Colonic mucosa (tissue), 4 donors: ENCODE results near the gene CD44. TPM values are rescaled to one million over a fixed set of nuclear protein-coding genes. Genes with fewer than 3 reads are reported as not detected.

Experiments
- DNase-seq: peaks from one replicate; pipeline ENCODE4 v3.0.0-alpha.2; 2020
- H3K27ac ChIP-seq: fragments of 200-600 bp; one replicate; pipeline ENCODE4 v1.8.0; 2021
- H3K27me3 ChIP-seq: fragments of 200-600 bp; one replicate; pipeline ENCODE4 v1.8.0; 2021
- H3K36me3 ChIP-seq: fragments of 200-600 bp; one replicate; pipeline ENCODE4 v1.8.0; 2021
- H3K4me1 ChIP-seq: fragments of 200-600 bp; one replicate; pipeline ENCODE4 v1.8.0; 2021; ENCODE audit warnings: mild to moderate bottlenecking
- H3K4me3 ChIP-seq: fragments of 200-600 bp; one replicate; pipeline ENCODE4 v1.8.0; 2021
- H3K9ac ChIP-seq, 2 donors: one replicate each; pipeline ENCODE4 v1.7.0; 2013; ENCODE audit warnings: control low read depth in 2 of 2, low read depth in 2 of 2, low read length in 2 of 2
- H3K9me3 ChIP-seq: fragments of 200-600 bp; one replicate; pipeline ENCODE4 v1.8.0; 2021
- intact Hi-C: fragments of 100-400 bp; cut with DNase I; formaldehyde crosslinking; loops from one replicate; pipeline ENCODE4 v1.14.1; 2022
- total RNA-seq, 2 donors: library from RNA; stranded (reverse); fragmentation: NEBNext Ultra II Directional in 1 of 2; extraction: Animal tissue kit (Norgen Biotek cat#: 25700) in 1 of 2; gene quantifications; one replicate each; pipeline ENCODE4 v1.2.1, GENCODE V29; 2021
- TF ChIP-seq, protein P1 (sequence below): fragments of 200-600 bp; IDR thresholded peaks from one replicate; pipeline ENCODE4 v1.8.0; 2022; ENCODE audit warnings: antibody characterized with exemption, mild to moderate bottlenecking
- donor health status: healthy.
- donor health status: DM: no; HTN: no; CAD: no.
- donor health status: DM: no; HTN: no; CAD: no.

CD44 gene
- total RNA-seq, 2 donors from 2014 or later: 152 to 171 TPM

DNA sequence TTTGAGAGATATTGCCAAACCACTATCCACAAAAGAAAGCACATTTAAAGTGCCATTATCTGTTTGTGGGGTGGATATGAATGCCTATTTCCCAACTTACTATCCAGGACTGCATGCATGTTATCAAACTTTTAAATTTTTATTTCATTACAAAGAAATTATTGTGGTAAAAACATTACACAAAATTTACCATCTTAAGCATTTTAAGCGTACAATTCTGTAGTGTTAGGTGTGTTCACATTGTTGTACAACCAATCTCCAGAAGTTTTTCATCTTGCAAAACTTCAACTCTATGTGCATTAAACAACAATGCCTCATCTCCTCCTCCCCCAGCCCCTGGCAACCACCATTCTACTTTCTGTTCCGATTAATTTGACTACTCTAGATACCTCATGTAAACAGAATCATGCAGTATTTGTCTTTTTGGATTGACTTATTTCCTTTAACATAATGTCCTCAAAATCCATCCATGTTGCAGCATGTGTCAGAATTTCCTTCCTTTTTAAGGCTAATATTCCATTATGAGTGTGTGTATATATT, 17.6 kb upstream of the CD44 start:
- Histone ChIP-seq H3K4me3 (no peak overlapping the region), H3K9ac (no peak overlapping the region), H3K36me3 (no peaks in the 10 kb centered on the region), H3K9me3 (no peaks in the 10 kb centered on the region), H3K27me3 (no peaks in the 10 kb centered on the region), H3K4me1 (no peaks in the 10 kb centered on the region), H3K27ac (no peak overlapping the region)
- TF ChIP-seq, protein P1, sequence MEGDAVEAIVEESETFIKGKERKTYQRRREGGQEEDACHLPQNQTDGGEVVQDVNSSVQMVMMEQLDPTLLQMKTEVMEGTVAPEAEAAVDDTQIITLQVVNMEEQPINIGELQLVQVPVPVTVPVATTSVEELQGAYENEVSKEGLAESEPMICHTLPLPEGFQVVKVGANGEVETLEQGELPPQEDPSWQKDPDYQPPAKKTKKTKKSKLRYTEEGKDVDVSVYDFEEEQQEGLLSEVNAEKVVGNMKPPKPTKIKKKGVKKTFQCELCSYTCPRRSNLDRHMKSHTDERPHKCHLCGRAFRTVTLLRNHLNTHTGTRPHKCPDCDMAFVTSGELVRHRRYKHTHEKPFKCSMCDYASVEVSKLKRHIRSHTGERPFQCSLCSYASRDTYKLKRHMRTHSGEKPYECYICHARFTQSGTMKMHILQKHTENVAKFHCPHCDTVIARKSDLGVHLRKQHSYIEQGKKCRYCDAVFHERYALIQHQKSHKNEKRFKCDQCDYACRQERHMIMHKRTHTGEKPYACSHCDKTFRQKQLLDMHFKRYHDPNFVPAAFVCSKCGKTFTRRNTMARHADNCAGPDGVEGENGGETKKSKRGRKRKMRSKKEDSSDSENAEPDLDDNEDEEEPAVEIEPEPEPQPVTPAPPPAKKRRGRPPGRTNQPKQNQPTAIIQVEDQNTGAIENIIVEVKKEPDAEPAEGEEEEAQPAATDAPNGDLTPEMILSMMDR: no peak
- no peak for DNase-seq
- intact Hi-C loops: no loop called here

DNA sequence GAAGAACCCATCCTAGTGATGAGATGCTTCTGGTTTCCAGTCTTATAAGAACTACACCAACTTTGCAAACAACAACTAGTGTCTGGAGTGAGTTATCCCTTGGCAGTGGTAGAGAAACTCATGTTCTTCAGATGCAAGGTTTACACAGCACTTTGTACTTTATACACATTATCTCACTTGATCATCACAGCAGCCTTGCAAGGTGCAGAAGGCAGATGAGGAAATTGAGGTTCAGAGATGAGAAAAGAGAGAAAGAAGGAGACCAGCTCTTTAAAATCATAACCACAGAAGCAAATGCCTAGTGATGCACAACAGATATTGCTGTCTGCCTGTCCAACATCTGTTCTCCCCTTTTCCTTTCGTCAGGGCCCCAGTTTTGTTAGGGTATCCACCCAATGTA, 16.7 kb upstream of the CD44 start:
- no peak overlapping the region for H3K27ac ChIP-seq

DNA sequence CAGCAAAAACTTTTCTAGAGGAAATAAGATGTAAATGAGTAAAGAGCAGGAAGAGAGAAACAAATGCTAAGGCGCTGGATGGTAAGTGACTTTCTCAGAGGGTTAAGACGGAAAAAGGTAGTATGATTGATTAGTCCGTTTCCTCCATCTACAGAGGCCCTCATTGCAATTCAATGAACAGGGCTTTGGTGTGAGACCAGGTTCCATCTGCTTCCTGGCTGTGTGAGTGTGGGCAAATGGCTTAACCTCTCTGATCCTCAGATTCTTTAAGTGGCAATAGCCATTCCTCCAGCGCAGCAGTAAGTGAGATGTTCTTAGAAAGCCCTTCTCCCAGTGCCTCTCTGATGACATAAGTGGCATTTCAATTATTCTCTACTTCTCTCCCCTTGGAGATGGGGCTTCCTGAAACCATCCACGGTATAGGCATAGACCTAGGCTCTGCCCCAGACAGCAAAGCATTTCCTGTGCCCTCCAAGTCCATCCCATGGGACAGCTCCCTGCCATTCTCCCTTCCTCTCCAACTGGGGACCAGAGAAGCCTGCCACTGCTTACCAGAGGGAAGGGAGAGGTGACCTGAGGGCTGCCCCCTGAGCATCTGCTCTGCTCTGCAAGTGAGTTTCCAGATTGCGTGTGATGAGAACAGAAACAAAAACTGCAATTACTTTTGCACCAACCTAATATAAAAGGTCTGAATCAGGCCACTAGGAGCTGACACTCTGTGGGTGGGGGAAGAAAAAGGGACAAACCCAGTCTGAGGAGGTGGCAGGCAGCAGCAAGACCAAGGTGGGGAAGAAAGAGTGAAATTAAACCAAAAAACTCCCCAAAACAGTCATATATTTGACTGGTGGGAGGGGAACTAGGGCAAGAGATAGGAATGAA, 12.7 kb upstream of the CD44 start:
- no peak overlapping the region for H3K4me3 ChIP-seq
- no peaks in the 10 kb centered on the region for H3K4me1 ChIP-seq
- no peak overlapping the region for H3K9ac ChIP-seq
- no peaks in the 10 kb centered on the region for H3K27me3 ChIP-seq
- TF ChIP-seq, protein P1: no peak
- no peak for DNase-seq
- no peak overlapping the region for H3K27ac ChIP-seq
- H3K9me3 ChIP-seq: no peaks in the 10 kb centered on the region
- H3K36me3 ChIP-seq: no peaks in the 10 kb centered on the region
- intact Hi-C loops: no loop called here

More for the DNA sequence above, 16.7 kb upstream of the CD44 start:
- H3K9ac ChIP-seq: no peak overlapping the region
- no peaks in the 10 kb centered on the region for H3K36me3 ChIP-seq
- H3K9me3 ChIP-seq: no peaks in the 10 kb centered on the region
- TF ChIP-seq, protein P1: no peak
- H3K4me1 ChIP-seq: no peaks in the 10 kb centered on the region
- intact Hi-C loops: no loop called here
- no peaks in the 10 kb centered on the region for H3K27me3 ChIP-seq
- H3K4me3 ChIP-seq: no peak overlapping the region
- DNase-seq: no peak

DNA sequence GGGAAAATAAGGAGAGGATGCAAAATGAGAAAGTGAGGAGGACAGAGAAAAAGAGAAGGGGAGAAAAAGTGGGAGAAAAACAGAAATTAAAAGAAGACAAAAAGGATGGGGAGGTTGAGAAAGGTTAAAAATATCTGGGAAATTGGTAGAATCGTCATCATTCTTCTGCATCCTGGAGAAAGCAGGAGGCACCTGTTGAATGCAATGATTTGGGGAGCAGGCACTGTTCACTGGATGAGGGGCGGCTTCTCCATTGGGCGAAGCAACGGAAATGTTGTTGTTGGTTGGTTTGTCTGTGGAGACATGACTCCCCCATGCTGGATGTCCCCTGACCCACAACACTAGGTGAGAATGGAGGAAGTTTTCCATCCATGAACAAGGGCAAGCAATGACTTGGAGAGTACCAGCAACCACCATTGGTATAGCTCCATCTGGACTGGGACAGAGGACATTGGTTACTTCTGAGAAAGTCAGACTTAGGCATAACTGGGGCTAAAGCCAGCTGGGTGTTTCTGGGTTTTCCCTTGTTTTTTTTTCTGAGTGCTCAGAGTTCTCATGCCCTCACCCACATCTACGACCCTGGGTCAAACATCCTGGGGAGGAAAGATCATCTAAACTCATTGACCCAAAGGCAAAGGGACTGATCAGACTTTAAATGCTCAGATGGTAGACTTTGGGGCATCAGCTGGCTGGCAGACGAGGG, 11.9 kb upstream of the CD44 start:
- H3K36me3 ChIP-seq: no peaks in the 10 kb centered on the region
- H3K9me3 ChIP-seq: no peaks in the 10 kb centered on the region
- H3K9ac ChIP-seq: no peak overlapping the region
- H3K4me1 ChIP-seq: no peaks in the 10 kb centered on the region
- no peak for DNase-seq
- no peaks in the 10 kb centered on the region for H3K27me3 ChIP-seq
- H3K4me3 ChIP-seq: no peak overlapping the region
- no peak overlapping the region for H3K27ac ChIP-seq
- TF ChIP-seq, protein P1: no peak
- intact Hi-C loops: no loop called here

DNA sequence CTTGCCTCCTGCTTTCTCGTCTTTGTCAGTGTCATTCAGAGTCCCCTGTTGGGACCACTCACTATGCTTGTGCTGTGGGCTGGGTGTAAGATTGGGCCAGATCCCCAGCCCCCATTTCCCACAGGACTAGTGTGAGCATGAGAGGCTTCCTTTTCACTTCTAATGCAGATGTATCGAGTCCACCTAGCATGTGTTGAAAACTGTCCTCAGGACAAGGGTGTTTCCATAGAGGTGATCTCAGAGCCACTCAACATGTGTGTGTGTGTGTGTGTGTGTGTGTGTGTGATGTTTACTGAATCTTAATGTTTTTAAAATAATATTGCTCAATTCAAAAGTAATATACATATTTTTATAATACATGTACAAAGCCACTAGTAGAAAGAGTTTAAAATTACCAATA, 11.4 kb upstream of the CD44 start:
- DNase-seq: no peak
- TF ChIP-seq, protein P1: no peak

More for the DNA sequence above, 11.4 kb upstream of the CD44 start:
- Histone ChIP-seq H3K27ac (no peak overlapping the region), H3K9me3 (no peaks in the 10 kb centered on the region), H3K4me3 (no peak overlapping the region), H3K36me3 (no peaks in the 10 kb centered on the region), H3K9ac (no peak overlapping the region), H3K4me1 (no peaks in the 10 kb centered on the region), H3K27me3 (no peaks in the 10 kb centered on the region)
- intact Hi-C loops: no loop called here
